ENCODE measurements around the gene GRIK4.

GRIK4 gene

DNA sequence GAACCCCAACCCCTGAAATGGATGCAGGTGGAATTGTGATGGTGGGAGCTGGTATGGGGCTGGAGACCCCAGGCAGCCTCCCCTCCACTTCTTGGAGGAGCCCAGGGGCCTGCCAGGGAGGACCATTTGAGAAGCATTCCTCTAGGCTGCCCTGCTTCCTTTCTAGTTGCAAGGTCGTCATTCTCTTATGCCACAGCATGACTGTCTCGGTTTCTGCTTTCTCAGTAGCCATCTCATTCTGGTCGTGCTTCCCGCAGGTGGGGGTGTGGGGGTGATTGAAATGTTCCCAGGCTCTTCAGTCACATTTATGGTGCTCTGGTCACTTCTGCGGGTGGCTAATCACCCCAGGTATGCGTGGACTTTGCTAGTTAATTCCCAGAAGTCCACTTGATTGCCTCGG lies 288.7 kb downstream of the GRIK4 start:
- no peak overlapping the region for H3K4me3 ChIP-seq (ENCODE audit: extremely low read depth, insufficient read depth, low read length, poor library complexity, severe bottlenecking)
- WGBS, 2 experiments (ENCODE audit: insufficient coverage in 2 of 2) = 80 to 82% methylated on average over 2 to 3 of the region's 7 CpGs
- H3K9me3 ChIP-seq (ENCODE audit: control insufficient read depth, low read length) = no peaks in the 10 kb centered on the region
- no peaks in the 10 kb centered on the region for H3K4me1 ChIP-seq (ENCODE audit: control insufficient read depth, insufficient read depth, low read length, poor library complexity, severe bottlenecking)
- no peaks in the 10 kb centered on the region for H3K36me3 ChIP-seq (ENCODE audit: control insufficient read depth, insufficient read depth, low read length)
- H3K27ac ChIP-seq (ENCODE audit: low read depth, low read length, severe bottlenecking) = no peak overlapping the region

DNA sequence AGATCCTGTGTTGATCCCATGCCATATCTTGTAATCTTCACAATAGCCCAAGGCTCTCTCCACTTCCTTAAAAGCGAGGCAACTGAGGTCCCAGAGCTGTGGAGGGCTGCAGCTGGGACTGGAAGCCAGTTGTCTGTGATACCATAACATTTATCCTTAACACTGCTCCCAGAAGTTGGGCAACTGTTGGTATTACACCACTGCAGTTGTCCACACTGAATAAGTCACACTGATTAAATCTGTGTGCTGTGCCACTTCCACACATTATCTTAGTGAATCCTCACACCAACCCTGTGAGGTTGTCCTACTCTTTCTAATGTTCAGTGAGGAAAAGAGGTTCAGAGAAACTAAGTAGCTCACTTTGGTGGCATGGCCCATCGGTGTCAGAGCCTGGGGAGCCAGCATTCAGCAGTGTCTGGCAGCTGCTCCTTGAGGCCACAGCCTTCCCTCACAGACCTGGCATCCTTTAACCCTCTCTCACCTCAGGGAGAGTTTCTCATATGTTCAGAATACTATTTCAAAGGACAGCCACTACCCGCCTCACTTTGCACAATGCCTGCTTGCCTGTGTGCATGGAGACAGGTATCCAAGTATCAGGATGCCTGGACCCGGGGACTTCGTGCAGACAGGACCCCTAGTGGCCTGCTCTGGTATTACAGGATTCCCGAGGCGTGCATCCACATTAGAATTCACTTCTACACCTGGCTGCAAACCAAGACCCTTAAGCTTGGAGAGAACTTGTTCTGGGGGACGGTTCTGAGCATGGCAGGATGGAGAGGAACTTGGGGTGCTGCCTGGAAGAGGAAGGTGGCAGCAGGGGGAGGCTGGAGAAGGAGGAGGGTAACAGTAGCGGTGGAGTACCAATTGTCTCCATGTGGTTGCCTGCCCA lies 290.5 kb downstream of the GRIK4 start:
- Histone ChIP-seq H3K36me3 (ENCODE audit: control insufficient read depth, insufficient read depth, low read length) (no peaks in the 10 kb centered on the region), H3K4me1 (ENCODE audit: control insufficient read depth, insufficient read depth, low read length, poor library complexity, severe bottlenecking) (peaks cover 3% of the 10 kb centered on the region), H3K27ac (ENCODE audit: low read depth, low read length, severe bottlenecking) (no peak overlapping the region), H3K4me3 (ENCODE audit: extremely low read depth, insufficient read depth, low read length, poor library complexity, severe bottlenecking) (no peak overlapping the region), H3K9me3 (ENCODE audit: control insufficient read depth, low read length) (no peaks in the 10 kb centered on the region)
- WGBS, 2 experiments (ENCODE audit: insufficient coverage in 2 of 2) = 59 to 73% methylated on average over 4 of the region's 9 CpGs

DNA sequence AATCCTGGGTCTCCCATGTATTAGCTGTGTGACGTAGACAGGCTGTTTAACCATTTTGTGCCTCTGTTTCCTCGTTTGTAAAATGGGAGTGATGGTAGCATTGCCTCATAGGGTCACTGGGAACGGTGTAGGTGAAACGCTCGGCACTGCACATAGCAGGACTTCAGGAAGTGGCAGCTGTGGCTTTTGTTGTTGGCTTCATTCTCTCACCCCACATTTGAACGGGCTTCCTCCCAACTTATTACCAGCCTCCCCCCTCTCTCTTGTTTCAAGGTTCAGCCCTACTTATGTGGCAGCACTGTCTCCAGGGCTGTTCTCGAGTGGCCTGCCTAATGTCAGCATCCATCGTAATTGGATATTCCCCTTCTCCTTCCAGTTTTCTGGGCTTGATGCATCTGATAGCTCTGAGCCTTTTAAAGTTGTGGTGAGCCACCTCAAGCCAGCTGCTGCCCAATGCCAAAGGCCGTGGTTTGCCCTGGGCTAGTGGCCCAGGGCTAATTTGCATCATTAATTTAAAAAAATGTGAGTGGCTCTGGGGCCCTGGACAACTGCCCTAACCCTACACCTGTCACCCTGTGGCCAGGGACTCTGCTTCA lies 294.5 kb downstream of the GRIK4 start:
- H3K36me3 ChIP-seq (ENCODE audit: control insufficient read depth, insufficient read depth, low read length) = no peaks in the 10 kb centered on the region
- no peak overlapping the region for H3K4me3 ChIP-seq (ENCODE audit: extremely low read depth, insufficient read depth, low read length, poor library complexity, severe bottlenecking)
- H3K9me3 ChIP-seq (ENCODE audit: control insufficient read depth, low read length) = no peaks in the 10 kb centered on the region
- H3K27ac ChIP-seq (ENCODE audit: low read depth, low read length, severe bottlenecking) = no peak overlapping the region
- 89 to 92% methylated on average over 8 to 9 of the region's 9 CpGs for WGBS, 2 experiments (ENCODE audit: insufficient coverage in 2 of 2)
- H3K4me1 ChIP-seq (ENCODE audit: control insufficient read depth, insufficient read depth, low read length, poor library complexity, severe bottlenecking) = peaks cover 12% of the 10 kb centered on the region

- H3K4me3 ChIP-seq (ENCODE audit: extremely low read depth, insufficient read depth, low read length, poor library complexity, severe bottlenecking) = no peak overlapping the region
- peaks cover 12% of the 10 kb centered on the region for H3K4me1 ChIP-seq (ENCODE audit: control insufficient read depth, insufficient read depth, low read length, poor library complexity, severe bottlenecking)
- WGBS, 2 experiments (ENCODE audit: insufficient coverage in 2 of 2) = 57 to 71% methylated on average over 8 to 13 of the region's 13 CpGs
- H3K27ac ChIP-seq (ENCODE audit: low read depth, low read length, severe bottlenecking) = peak overlapping the region; percentile 54
- no peaks in the 10 kb centered on the region for H3K36me3 ChIP-seq (ENCODE audit: control insufficient read depth, insufficient read depth, low read length)
- no peaks in the 10 kb centered on the region for H3K9me3 ChIP-seq (ENCODE audit: control insufficient read depth, low read length)
Observed at GRCh38 chr11:120807414-120808150, 296.0 kb downstream of the GRIK4 start.

GRCh38 chr11:120808616-120809050 lies 297.1 kb downstream of the GRIK4 start:
- WGBS, 2 experiments (ENCODE audit: insufficient coverage in 2 of 2) = 87 to 94% methylated on average over 3 to 4 of the region's 5 CpGs
- Histone ChIP-seq H3K27ac (ENCODE audit: low read depth, low read length, severe bottlenecking) (no peak overlapping the region), H3K4me3 (ENCODE audit: extremely low read depth, insufficient read depth, low read length, poor library complexity, severe bottlenecking) (no peak overlapping the region), H3K4me1 (ENCODE audit: control insufficient read depth, insufficient read depth, low read length, poor library complexity, severe bottlenecking) (peaks cover 12% of the 10 kb centered on the region), H3K9me3 (ENCODE audit: control insufficient read depth, low read length) (no peaks in the 10 kb centered on the region), H3K36me3 (ENCODE audit: control insufficient read depth, insufficient read depth, low read length) (no peaks in the 10 kb centered on the region)

DNA sequence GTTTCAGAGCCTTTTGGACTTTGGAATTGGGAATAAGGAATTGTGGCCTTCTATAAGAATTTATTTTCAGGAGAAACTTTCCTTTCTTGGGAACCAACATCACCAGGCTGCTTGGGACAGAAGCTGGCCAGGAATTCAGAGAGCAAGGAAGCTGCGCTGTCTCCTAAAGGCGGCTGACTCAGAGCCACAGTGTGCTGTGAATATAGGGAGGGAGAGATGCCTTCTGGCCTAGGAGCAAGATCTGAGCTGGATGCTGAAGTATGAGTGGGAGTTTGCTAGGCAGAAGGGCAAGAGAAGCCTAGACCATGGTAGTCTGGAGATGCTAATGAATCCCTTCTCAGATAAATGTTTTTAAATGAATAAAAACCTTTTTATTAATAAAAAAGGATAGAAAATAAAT lies 298.7 kb downstream of the GRIK4 start:
- Histone ChIP-seq H3K36me3 (ENCODE audit: control insufficient read depth, insufficient read depth, low read length) (no peaks in the 10 kb centered on the region), H3K4me3 (ENCODE audit: extremely low read depth, insufficient read depth, low read length, poor library complexity, severe bottlenecking) (no peak overlapping the region), H3K27ac (ENCODE audit: low read depth, low read length, severe bottlenecking) (no peak overlapping the region), H3K9me3 (ENCODE audit: control insufficient read depth, low read length) (no peaks in the 10 kb centered on the region), H3K4me1 (ENCODE audit: control insufficient read depth, insufficient read depth, low read length, poor library complexity, severe bottlenecking) (peaks cover 12% of the 10 kb centered on the region)
- 72 to 91% methylated on average over 2 of the region's 2 CpGs for WGBS, 2 experiments (ENCODE audit: insufficient coverage in 2 of 2)

- WGBS, 2 experiments (ENCODE audit: insufficient coverage in 2 of 2) = no CpG with 5 or more reads among the region's 5 CpGs
- Histone ChIP-seq H3K4me1 (ENCODE audit: control insufficient read depth, insufficient read depth, low read length, poor library complexity, severe bottlenecking) (peaks cover 12% of the 10 kb centered on the region), H3K36me3 (ENCODE audit: control insufficient read depth, insufficient read depth, low read length) (no peaks in the 10 kb centered on the region), H3K9me3 (ENCODE audit: control insufficient read depth, low read length) (no peaks in the 10 kb centered on the region), H3K4me3 (ENCODE audit: extremely low read depth, insufficient read depth, low read length, poor library complexity, severe bottlenecking) (no peak overlapping the region), H3K27ac (ENCODE audit: low read depth, low read length, severe bottlenecking) (no peak overlapping the region)
Observed at GRCh38 chr11:120811199-120811598, 299.7 kb downstream of the GRIK4 start.

DNA sequence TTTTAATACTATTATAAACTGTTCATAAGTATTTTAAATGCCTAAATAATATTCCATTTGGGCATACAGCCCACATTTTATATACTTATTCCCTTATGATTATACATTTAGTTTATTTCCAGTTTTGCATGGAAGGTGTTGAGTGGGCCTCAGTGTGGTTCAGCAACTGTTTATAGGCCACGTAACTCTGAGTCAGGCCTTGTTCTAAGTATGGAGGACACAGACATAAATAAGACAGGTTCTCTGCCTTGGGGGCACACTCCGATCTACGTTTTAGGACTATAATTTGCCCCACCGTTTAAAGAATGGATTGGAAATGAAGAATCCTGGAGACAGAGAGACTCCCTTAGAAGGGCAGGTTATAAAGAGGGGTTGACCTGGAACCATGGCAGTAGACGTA lies 300.2 kb downstream of the GRIK4 start:
- no peak overlapping the region for H3K4me3 ChIP-seq (ENCODE audit: extremely low read depth, insufficient read depth, low read length, poor library complexity, severe bottlenecking)
- WGBS, 2 experiments (ENCODE audit: insufficient coverage in 2 of 2) = 91 to 100% methylated on average over 5 of the region's 5 CpGs

GRCh38 chr11:120814531-120815318 lies 303.2 kb downstream of the GRIK4 start:
- no peak overlapping the region for H3K27ac ChIP-seq (ENCODE audit: low read depth, low read length, severe bottlenecking)
- WGBS, 2 experiments (ENCODE audit: insufficient coverage in 2 of 2) = 78 to 83% methylated on average over 13 to 16 of the region's 21 CpGs
- no peaks in the 10 kb centered on the region for H3K36me3 ChIP-seq (ENCODE audit: control insufficient read depth, insufficient read depth, low read length)
- no peak overlapping the region for H3K4me3 ChIP-seq (ENCODE audit: extremely low read depth, insufficient read depth, low read length, poor library complexity, severe bottlenecking)
- H3K9me3 ChIP-seq (ENCODE audit: control insufficient read depth, low read length) = no peaks in the 10 kb centered on the region
- peaks cover 2% of the 10 kb centered on the region for H3K4me1 ChIP-seq (ENCODE audit: control insufficient read depth, insufficient read depth, low read length, poor library complexity, severe bottlenecking)

More for the DNA sequence above, 300.2 kb downstream of the GRIK4 start:
- no peaks in the 10 kb centered on the region for H3K9me3 ChIP-seq (ENCODE audit: control insufficient read depth, low read length)
- H3K36me3 ChIP-seq (ENCODE audit: control insufficient read depth, insufficient read depth, low read length) = no peaks in the 10 kb centered on the region
- peaks cover 12% of the 10 kb centered on the region for H3K4me1 ChIP-seq (ENCODE audit: control insufficient read depth, insufficient read depth, low read length, poor library complexity, severe bottlenecking)
- no peak overlapping the region for H3K27ac ChIP-seq (ENCODE audit: low read depth, low read length, severe bottlenecking)

Data from mesodermal cell (in vitro differentiated cells).